A549 (cell line): ENCODE measurements around the gene PIK3IP1. TPM values are rescaled to one million over a fixed set of nuclear protein-coding genes. Genes with fewer than 3 reads are reported as not detected.
A peak's percentile ranks its signal among the peaks of the same experiment; 100 is the strongest.

Source experiments
- ATAC-seq, 2 experiments: fragments of 200-7000 bp in 1 of 2; fragments of >200 bp in 1 of 2; cut with Nextera tagmentation in 1 of 2; cut with Tn5 transposase in 1 of 2; 3 replicates each; pipeline versions ENCODE4 v1.8.0 to v1.9.1; 2018 to 2020; ENCODE audit warnings: mild to moderate bottlenecking in 1 of 2, moderate library complexity in 1 of 2
- CTCF ChIA-PET: fragments of 300-600 bp; sonication (Branson Sonifier 250); formaldehyde crosslinking; extraction: SDS; loops from one replicate; lab custom pipeline; 2021; ENCODE audit warnings: antibody characterized with exemption, inconsistent platforms; lab: Yijun Ruan, JAX
- POLR2A ChIA-PET: fragments of 350-600 bp; formaldehyde crosslinking; extraction: SDS; loops from one replicate; lab custom pipeline; 2021; ENCODE audit warnings: antibody characterized with exemption, inconsistent platforms; lab: Yijun Ruan, JAX
- DNase-seq, 2 experiments: peaks; one replicate each; pipeline versions ENCODE4 v3.0.0 to v3.0.0-alpha.2; 2011 to 2016; ENCODE audit warnings: low read depth in 1 of 2, low spot score in 1 of 2
- FAIRE-seq: peaks from 2 replicates; lab custom pipeline; 2011; peaks lifted over from hg19 to GRCh38; lab: Jason Lieb, UNC
- H3K27ac ChIP-seq, 2 experiments: fragments of >200 bp; sonication (Bioruptor Twin); formaldehyde crosslinking; 3 replicates each; pipeline ENCODE4 v1.5.1; 2016 to 2017
- H3K4me1 ChIP-seq: fragments of >200 bp; sonication (Bioruptor Twin); formaldehyde crosslinking; 3 replicates; pipeline ENCODE4 v1.6.1; 2016
- H3K4me2 ChIP-seq: fragments of >200 bp; sonication (Bioruptor Twin); formaldehyde crosslinking; 3 replicates; pipeline ENCODE4 v1.6.1; 2016
- H3K4me3 ChIP-seq: fragments of >200 bp; sonication (Bioruptor Twin); formaldehyde crosslinking; 3 replicates; pipeline ENCODE4 v1.5.1; 2016
- H3K9me3 ChIP-seq: fragments of >200 bp; sonication (Bioruptor Twin); formaldehyde crosslinking; 3 replicates; pipeline ENCODE4 v1.6.1; 2016
- BHLHE40 ChIP-seq: IDR thresholded peaks from 2 replicates; pipeline ENCODE4 v1.6.1; 2012; ENCODE audit warnings: low read depth, low read length, inconsistent platforms
- CBX8 ChIP-seq: fragments of 200-600 bp; sonication (generic); IDR thresholded peaks from 2 replicates; pipeline ENCODE4 v1.6.1; 2016
- CEBPB ChIP-seq, 2 experiments: fragments of >200 bp in 1 of 2; sonication (Bioruptor Twin) in 1 of 2; formaldehyde crosslinking in 1 of 2; IDR thresholded peaks; 2 replicates each; pipeline ENCODE4 v1.6.1; 2012 to 2016
- CHD2 ChIP-seq: fragments of 150-350 bp; IDR thresholded peaks from 2 replicates; pipeline ENCODE4 v1.6.1; 2014; ENCODE audit warnings: low read length; ENCODE audit not compliant: partially characterized antibody
- EHF ChIP-seq: fragments of 250-450 bp; sonication (Bioruptor Pico); IDR thresholded peaks from 2 replicates; pipeline ENCODE4 v1.5.0; 2020; ENCODE audit warnings: mild to moderate bottlenecking
- HDAC2 ChIP-seq: fragments of 200-600 bp; sonication (generic); IDR thresholded peaks from 2 replicates; pipeline ENCODE4 v1.6.1; 2016
- HEYL ChIP-seq: fragments of 250-450 bp; sonication (Bioruptor Pico); IDR thresholded peaks from 2 replicates; pipeline ENCODE4 v1.8.0; 2021; ENCODE audit warnings: mild to moderate bottlenecking, moderate library complexity
- JUN ChIP-seq, 2 experiments: fragments of >200 bp; sonication (Bioruptor Twin); formaldehyde crosslinking; IDR thresholded peaks; 2 replicates in 1 of 2; 3 replicates in 1 of 2; pipeline ENCODE4 v1.6.1; 2016 to 2017
- MAFK ChIP-seq: fragments of 450-650 bp; IDR thresholded peaks from 2 replicates; pipeline ENCODE4 v1.6.1; 2014; ENCODE audit not compliant: partially characterized antibody
- MYC ChIP-seq: IDR thresholded peaks from 2 replicates; pipeline ENCODE4 v1.6.1; 2012; ENCODE audit warnings: mild to moderate bottlenecking, inconsistent platforms, low read length, improper control_type of control experiment, borderline replicate concordance
- NPAS2 ChIP-seq: fragments of 250-450 bp; sonication (Bioruptor Pico); IDR thresholded peaks from 2 replicates; pipeline ENCODE4 v1.8.0; 2022; ENCODE audit warnings: mild to moderate bottlenecking, moderate library complexity, borderline replicate concordance
- POLR2AphosphoS2 ChIP-seq: conservative IDR thresholded peaks from 2 replicates; pipeline ENCODE4 v1.6.1; 2012; ENCODE audit warnings: low read length, improper control_type of control experiment, inconsistent platforms
- RFX5 ChIP-seq: fragments of 450-650 bp; IDR thresholded peaks from 2 replicates; pipeline ENCODE4 v1.7.1; 2014; ENCODE audit warnings: antibody characterized with exemption, mild to moderate bottlenecking, moderate library complexity
- RNF2 ChIP-seq: fragments of 200-600 bp; sonication (generic); IDR thresholded peaks from 2 replicates; pipeline ENCODE4 v1.6.1; 2016; ENCODE audit warnings: low read depth, mild to moderate bottlenecking, antibody characterized with exemption, moderate library complexity, borderline replicate concordance
- SREBF2 ChIP-seq: fragments of 450-650 bp; IDR thresholded peaks from 2 replicates; pipeline ENCODE4 v1.6.1; 2014; ENCODE audit warnings: mild to moderate bottlenecking, moderate library complexity
- TP53 ChIP-seq: fragments of 250-450 bp; sonication (Bioruptor Pico); IDR thresholded peaks from 2 replicates; pipeline ENCODE4 v1.5.0; 2021; ENCODE audit warnings: mild to moderate bottlenecking, moderate library complexity
- whole genome bisulfite sequencing: methylation state at CpG from one replicate; pipeline ENCODE4 v1.1.6; 2017; ENCODE audit errors: missing lambda C conversion rate; 5-methylcytosine and 5-hydroxymethylcytosine counted together
- polyA plus RNA-seq, 4 experiments: library from polyadenylated mRNA; depleted of rRNA in 3 of 4; stranded (reverse); fragments of >200 nt; fragmentation: RNase III in 1 of 4; extraction: RNeasy Plus Mini Kit Qiagen cat#74134 plus additional on column Dnase treatment in 1 of 4; gene quantifications; 2 replicates in 3 of 4; 3 replicates in 1 of 4; pipeline ENCODE4 v1.2.3, GENCODE V29; 2011 to 2017
- TF ChIP-seq, protein P1 (sequence below): fragments of 250-450 bp; sonication (Bioruptor Pico); IDR thresholded peaks from 2 replicates; pipeline ENCODE4 v1.5.0; 2020; ENCODE audit warnings: low read depth, mild to moderate bottlenecking, moderate library complexity
- TF ChIP-seq, protein P2 (sequence below): fragments of 450-650 bp; IDR thresholded peaks from 2 replicates; pipeline ENCODE4 v1.6.1; 2014; ENCODE audit warnings: antibody characterized with exemption
- TF ChIP-seq, protein P3 (sequence below): IDR thresholded peaks from 2 replicates; pipeline ENCODE4 v1.6.1; 2012; ENCODE audit warnings: low read depth, borderline replicate concordance
- TF ChIP-seq, protein P4 (sequence below): fragments of >200 bp; sonication (Bioruptor Twin); formaldehyde crosslinking; IDR thresholded peaks from 3 replicates; pipeline ENCODE4 v1.5.1; 2016
- TF ChIP-seq, protein P5 (sequence below): IDR thresholded peaks from 2 replicates; pipeline ENCODE4 v1.6.1; 2012
- TF ChIP-seq, protein P6 (sequence below): fragments of 250-450 bp; sonication (Bioruptor Pico); IDR thresholded peaks from 2 replicates; pipeline ENCODE4 v1.5.0; 2021; ENCODE audit warnings: mild to moderate bottlenecking, moderate library complexity, borderline replicate concordance

The PIK3IP1 gene
- polyA plus RNA-seq, 2 of the 4 experiments (the other 2 are of a cell fraction): 0.90 to 1.6 TPM

DNA sequence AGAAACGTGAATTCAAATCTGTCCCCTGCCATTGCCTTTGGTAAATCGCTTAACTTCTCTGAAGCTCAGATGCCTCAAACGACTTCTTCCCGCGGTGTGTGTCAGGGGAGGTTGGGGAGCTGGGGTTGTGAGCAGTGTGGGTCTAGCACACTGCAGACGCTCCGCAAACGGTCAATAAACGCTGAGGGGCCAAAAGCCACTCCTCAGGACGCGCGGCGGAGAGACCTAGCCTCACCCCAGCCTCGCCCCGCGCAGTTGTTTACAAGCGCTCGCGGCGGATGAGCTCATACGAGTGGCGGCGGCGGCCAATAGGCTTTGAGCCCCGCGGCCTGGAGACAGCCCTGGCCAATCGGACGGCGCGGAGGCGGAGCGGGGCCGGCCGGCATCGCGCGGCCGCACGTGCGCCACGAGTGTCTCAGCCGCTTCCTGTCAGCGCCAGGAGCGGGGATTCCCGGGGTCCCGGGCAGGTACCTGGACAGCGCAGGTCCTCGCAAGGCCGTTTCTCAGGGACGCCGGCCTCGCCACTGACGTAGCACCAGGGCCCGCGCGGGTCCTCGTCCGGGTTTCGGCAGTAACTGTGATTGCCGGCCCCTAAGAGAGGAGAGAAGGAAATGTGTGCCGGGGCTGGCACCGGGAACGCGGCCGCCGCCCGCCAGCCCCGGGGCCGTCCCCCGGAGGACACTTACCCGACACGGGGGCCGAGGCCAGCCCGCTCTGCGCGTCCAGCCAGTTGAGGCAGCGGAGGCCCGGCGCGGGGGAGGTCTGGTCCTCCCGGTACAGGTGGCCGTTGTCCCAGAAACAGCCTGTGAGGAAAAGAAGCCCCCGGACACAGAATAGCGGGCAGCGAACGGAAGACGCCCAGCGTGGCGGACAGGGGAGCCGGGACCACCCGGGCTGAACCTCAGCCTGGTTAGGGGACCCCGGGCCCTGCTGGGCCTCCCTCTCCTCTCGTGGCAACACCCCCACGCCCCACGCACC lies 1.5 kb downstream of the PIK3IP1 start:
- Histone ChIP-seq H3K9me3 (no peaks in the 10 kb centered on the region), H3K4me3 (peak overlapping the region; percentile 50), H3K4me1 (peaks cover 20% of the 10 kb centered on the region), H3K27ac (peak overlapping the region; percentile 59 to 84; a peak in 5 of 6 replicates), H3K4me2 (peak overlapping the region; percentile 88)
- ChIA-PET POLR2A (interaction anchor here (1.0 to 1.2 kb wide), 2 partner anchors 9 to 56 kb away, joined by 5 to 7 read pairs; partner anchors contain the start of gene PATZ1), CTCF (interaction anchor here (1.2 to 4.5 kb wide), 5 partner anchors 18 to 79 kb away, joined by 3 to 27 read pairs (median 12); partner anchors contain the start of genes LIMK2 and PATZ1)
- WGBS: 5% methylated on average over 12 of the region's 95 CpGs
- TF ChIP-seq CHD2 (no peak), NPAS2 (CRISPR knock-in tag) (peak; percentile 75), POLR2AphosphoS2 (no peak), CBX8 (no peak), MYC (0 out of 2 replicates have a peak, but pooled peaks have one; percentile 18), HDAC2 (0 out of 2 replicates have a peak, but pooled peaks have one; percentile 23), RNF2 (peak; percentile 63; the same call in 1 of the 2 replicates), EHF (CRISPR knock-in tag) (no peak), BHLHE40 (peak; percentile 90), JUN (IDR thresholded peaks at IDR 0.05) (0 out of 5 replicates have a peak, but pooled peaks of 1 of the 2 experiments have one; percentile 32), HEYL (CRISPR knock-in tag) (no peak), TP53 (CRISPR knock-in tag) (0 out of 2 replicates have a peak, but pooled peaks have one; percentile 63), MAFK (peak; percentile 19), RFX5 (peak; percentile 89), SREBF2 (no peak), CEBPB (IDR thresholded peaks at IDR 0.05) (no peak)
- TF ChIP-seq, protein P1, sequence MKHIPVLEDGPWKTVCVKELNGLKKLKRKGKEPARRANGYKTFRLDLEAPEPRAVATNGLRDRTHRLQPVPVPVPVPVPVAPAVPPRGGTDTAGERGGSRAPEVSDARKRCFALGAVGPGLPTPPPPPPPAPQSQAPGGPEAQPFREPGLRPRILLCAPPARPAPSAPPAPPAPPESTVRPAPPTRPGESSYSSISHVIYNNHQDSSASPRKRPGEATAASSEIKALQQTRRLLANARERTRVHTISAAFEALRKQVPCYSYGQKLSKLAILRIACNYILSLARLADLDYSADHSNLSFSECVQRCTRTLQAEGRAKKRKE (CRISPR knock-in tag): no peak
- TF ChIP-seq, protein P2, sequence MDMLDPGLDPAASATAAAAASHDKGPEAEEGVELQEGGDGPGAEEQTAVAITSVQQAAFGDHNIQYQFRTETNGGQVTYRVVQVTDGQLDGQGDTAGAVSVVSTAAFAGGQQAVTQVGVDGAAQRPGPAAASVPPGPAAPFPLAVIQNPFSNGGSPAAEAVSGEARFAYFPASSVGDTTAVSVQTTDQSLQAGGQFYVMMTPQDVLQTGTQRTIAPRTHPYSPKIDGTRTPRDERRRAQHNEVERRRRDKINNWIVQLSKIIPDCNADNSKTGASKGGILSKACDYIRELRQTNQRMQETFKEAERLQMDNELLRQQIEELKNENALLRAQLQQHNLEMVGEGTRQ: peak; percentile 31; the same call in 1 of the 2 replicates
- TF ChIP-seq, protein P3, sequence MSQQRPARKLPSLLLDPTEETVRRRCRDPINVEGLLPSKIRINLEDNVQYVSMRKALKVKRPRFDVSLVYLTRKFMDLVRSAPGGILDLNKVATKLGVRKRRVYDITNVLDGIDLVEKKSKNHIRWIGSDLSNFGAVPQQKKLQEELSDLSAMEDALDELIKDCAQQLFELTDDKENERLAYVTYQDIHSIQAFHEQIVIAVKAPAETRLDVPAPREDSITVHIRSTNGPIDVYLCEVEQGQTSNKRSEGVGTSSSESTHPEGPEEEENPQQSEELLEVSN: peak; percentile 95
- TF ChIP-seq, protein P4, sequence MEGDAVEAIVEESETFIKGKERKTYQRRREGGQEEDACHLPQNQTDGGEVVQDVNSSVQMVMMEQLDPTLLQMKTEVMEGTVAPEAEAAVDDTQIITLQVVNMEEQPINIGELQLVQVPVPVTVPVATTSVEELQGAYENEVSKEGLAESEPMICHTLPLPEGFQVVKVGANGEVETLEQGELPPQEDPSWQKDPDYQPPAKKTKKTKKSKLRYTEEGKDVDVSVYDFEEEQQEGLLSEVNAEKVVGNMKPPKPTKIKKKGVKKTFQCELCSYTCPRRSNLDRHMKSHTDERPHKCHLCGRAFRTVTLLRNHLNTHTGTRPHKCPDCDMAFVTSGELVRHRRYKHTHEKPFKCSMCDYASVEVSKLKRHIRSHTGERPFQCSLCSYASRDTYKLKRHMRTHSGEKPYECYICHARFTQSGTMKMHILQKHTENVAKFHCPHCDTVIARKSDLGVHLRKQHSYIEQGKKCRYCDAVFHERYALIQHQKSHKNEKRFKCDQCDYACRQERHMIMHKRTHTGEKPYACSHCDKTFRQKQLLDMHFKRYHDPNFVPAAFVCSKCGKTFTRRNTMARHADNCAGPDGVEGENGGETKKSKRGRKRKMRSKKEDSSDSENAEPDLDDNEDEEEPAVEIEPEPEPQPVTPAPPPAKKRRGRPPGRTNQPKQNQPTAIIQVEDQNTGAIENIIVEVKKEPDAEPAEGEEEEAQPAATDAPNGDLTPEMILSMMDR: no peak
- TF ChIP-seq, protein P5, sequence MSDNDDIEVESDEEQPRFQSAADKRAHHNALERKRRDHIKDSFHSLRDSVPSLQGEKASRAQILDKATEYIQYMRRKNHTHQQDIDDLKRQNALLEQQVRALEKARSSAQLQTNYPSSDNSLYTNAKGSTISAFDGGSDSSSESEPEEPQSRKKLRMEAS: peak; percentile 98
- TF ChIP-seq, protein P6, sequence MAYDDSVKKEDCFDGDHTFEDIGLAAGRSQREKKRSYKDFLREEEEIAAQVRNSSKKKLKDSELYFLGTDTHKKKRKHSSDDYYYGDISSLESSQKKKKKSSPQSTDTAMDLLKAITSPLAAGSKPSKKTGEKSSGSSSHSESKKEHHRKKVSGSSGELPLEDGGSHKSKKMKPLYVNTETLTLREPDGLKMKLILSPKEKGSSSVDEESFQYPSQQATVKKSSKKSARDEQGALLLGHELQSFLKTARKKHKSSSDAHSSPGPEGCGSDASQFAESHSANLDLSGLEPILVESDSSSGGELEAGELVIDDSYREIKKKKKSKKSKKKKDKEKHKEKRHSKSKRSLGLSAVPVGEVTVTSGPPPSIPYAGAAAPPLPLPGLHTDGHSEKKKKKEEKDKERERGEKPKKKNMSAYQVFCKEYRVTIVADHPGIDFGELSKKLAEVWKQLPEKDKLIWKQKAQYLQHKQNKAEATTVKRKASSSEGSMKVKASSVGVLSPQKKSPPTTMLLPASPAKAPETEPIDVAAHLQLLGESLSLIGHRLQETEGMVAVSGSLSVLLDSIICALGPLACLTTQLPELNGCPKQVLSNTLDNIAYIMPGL: no peak
- ATAC-seq (peak; percentile 95 to 97), DNase-seq (peak; percentile 78 to 89), FAIRE-seq (no peak)
